ENCODE measurements around the gene MAN1C1. TPM values are rescaled to one million over a fixed set of nuclear protein-coding genes. Genes with fewer than 3 reads are reported as not detected.
A peak's percentile ranks its signal among the peaks of the same experiment; 100 is the strongest.

Gene MAN1C1
- total and polyA plus RNA-seq, 9 of the 15 experiments (the other 6 are each of a cell fraction or from before 2014, with no cell fraction given) = 0.04 to 0.44 (median 0.10) TPM; not detected in 3

DNA sequence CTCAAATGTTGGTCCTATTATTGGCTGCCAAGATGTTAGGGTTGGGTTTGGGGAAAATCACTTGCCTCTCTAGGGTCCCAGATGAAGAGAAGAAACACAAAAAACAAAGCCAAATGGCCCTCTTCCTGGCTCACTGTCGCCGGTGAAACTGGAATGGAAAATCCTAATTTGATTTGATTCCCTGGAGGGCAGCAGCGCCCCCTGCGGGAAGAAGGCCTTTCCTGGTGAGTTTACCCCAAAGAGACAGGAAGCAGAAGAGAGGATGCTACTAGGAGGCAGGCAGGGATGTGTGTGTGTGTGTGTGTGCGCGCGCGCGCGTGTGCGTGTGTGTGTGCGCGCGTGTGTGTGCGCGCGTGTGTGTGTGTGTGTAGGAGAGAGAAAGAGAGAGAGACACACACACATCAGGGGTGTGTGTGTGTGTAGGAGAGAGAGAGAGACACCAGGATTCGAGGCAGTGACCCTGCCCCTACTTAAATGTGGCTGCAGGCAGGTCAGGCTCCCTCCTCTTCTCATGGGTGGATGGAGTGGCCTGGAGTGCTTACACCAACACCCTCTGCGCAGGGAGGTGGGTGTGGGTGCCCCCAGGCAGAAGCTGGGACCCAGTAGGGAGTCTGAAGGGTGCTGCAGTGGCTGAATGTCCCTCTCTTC lies 180.3 kb downstream of the MAN1C1 start:
- peak overlapping the region; percentile 65; the same call in 1 of the 2 replicates for H2AFZ ChIP-seq (ENCODE audit: low read depth, low read length)
- no peak overlapping the region for H3K9ac ChIP-seq (ENCODE audit: insufficient read depth in 1 of 2, low read depth in 2 of 2, low read length in 2 of 2)
- no peak overlapping the region for H3K4me2 ChIP-seq (ENCODE audit: insufficient read depth, low read length)
- ATAC-seq (peak; percentile 74), DNase-seq (ENCODE audit: extremely low read depth in 1 of 4, low spot score in 3 of 4) (peak; percentile 78 to 88 (median 81)), FAIRE-seq (peak; percentile 90)
- WGBS (ENCODE audit: insufficient coverage, low coverage, missing lambda C conversion rate) = 3% methylated on average over 5 of the region's 19 CpGs
- peaks cover 21 to 42% of the 10 kb centered on the region in 2 experiments for H3K27me3 ChIP-seq (ENCODE audit: control insufficient read depth in 2 of 2, insufficient read depth in 2 of 2, low read length in 2 of 2)
- no peaks in the 10 kb centered on the region for H3K36me3 ChIP-seq (ENCODE audit: control insufficient read depth, insufficient read depth, low read length)
- H3K9me3 ChIP-seq (replicated peaks; ENCODE audit: control insufficient read depth, insufficient read depth, low read depth, low read length) = no peaks in the 10 kb centered on the region
- in situ Hi-C loops (cut with MboI) = loop anchor here (5.0 kb wide), 1 partner anchor 185 kb away; no protein-coding TSS in a partner anchor
- BruUV-seq (replicated peaks) = no TSS peak
- no peak overlapping the region for H3K4me3 ChIP-seq
- peaks cover 9 to 20% of the 10 kb centered on the region in 2 experiments; a peak in 3 of 5 replicates for H3K4me1 ChIP-seq (replicated peaks in 1 of 2; ENCODE audit: control insufficient read depth in 2 of 2, insufficient read depth in 2 of 2, low read length in 2 of 2)
- POLR2A ChIA-PET = interaction anchor here (0.6 kb wide), 1 partner anchor 38 kb away, joined by 3 read pairs; no protein-coding TSS in a partner anchor
- H3K79me2 ChIP-seq (ENCODE audit: control insufficient read depth, insufficient read depth, low read length) = no peaks in the 10 kb centered on the region
- intact Hi-C loops (cut with micrococcal nuclease) = loop anchor here (1.0 to 10.0 kb wide), 5 partner anchors 36 to 255 kb away; partner anchors contain the start of gene LDLRAP1
- no peaks in the 10 kb centered on the region for H3K9me1 ChIP-seq (ENCODE audit: control insufficient read depth, insufficient read depth, low read length)
- no peak overlapping the region for H3K27ac ChIP-seq (ENCODE audit: extremely low read depth, low read depth, low read length)
- CTCF ChIA-PET (ENCODE audit: low intra/inter-chr PET ratio) = interaction anchor here (0.6 to 3.3 kb wide), 5 partner anchors 35 to 188 kb away, joined by 3 to 15 read pairs (median 7); no protein-coding TSS in a partner anchor
- no peaks in the 10 kb centered on the region for H4K20me1 ChIP-seq (replicated peaks; ENCODE audit: control insufficient read depth, insufficient read depth, low read length)
- TF ChIP-seq MTA1 (IDR thresholded peaks at IDR 0.05; ENCODE audit: borderline replicate concordance) = no peak
- peak; percentile 56; the same call in 1 of the 2 replicates for TF ChIP-seq CC2D1A (IDR thresholded peaks at IDR 0.05)
- no peak for TF ChIP-seq SAFB (IDR thresholded peaks at IDR 0.05; ENCODE audit: borderline replicate concordance, low read depth, low read length)
- TF ChIP-seq, protein P1, sequence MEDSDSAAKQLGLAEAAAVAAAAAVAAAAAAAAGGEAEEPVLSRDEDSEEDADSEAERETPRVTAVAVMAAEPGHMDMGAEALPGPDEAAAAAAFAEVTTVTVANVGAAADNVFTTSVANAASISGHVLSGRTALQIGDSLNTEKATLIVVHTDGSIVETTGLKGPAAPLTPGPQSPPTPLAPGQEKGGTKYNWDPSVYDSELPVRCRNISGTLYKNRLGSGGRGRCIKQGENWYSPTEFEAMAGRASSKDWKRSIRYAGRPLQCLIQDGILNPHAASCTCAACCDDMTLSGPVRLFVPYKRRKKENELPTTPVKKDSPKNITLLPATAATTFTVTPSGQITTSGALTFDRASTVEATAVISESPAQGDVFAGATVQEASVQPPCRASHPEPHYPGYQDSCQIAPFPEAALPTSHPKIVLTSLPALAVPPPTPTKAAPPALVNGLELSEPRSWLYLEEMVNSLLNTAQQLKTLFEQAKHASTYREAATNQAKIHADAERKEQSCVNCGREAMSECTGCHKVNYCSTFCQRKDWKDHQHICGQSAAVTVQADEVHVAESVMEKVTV (CRISPR knock-in tag; IDR thresholded peaks at IDR 0.05) = peak; percentile 72
- TF ChIP-seq RCOR1 (IDR thresholded peaks at IDR 0.05; ENCODE audit: borderline replicate concordance in 1 of 2, low read depth in 2 of 2, low read length in 2 of 2) = peak; percentile 58 to 86; a peak in 3 of 4 replicates
- TF ChIP-seq ZNF316 (IDR thresholded peaks at IDR 0.05) = no peak
- TF ChIP-seq ZNF79 (CRISPR knock-in tag; IDR thresholded peaks at IDR 0.05; ENCODE audit: low read depth) = no peak
- TF ChIP-seq, protein P2, sequence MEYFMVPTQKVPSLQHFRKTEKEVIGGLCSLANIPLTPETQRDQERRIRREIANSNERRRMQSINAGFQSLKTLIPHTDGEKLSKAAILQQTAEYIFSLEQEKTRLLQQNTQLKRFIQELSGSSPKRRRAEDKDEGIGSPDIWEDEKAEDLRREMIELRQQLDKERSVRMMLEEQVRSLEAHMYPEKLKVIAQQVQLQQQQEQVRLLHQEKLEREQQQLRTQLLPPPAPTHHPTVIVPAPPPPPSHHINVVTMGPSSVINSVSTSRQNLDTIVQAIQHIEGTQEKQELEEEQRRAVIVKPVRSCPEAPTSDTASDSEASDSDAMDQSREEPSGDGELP (CRISPR knock-in tag; IDR thresholded peaks at IDR 0.05; ENCODE audit: borderline replicate concordance) = 0 out of 2 replicates have a peak, but pooled peaks have one; percentile 20
- TF ChIP-seq KDM1A (IDR thresholded peaks at IDR 0.05) = peak; percentile 24 to 72; a peak in 3 of 4 replicates
- TF ChIP-seq MAFF (IDR thresholded peaks at IDR 0.05; ENCODE audit: low read length) = no peak
- peak; percentile 79; the same call in 1 of the 2 replicates for TF ChIP-seq LCOR (CRISPR knock-in tag; IDR thresholded peaks at IDR 0.05)
- TF ChIP-seq, protein P3, sequence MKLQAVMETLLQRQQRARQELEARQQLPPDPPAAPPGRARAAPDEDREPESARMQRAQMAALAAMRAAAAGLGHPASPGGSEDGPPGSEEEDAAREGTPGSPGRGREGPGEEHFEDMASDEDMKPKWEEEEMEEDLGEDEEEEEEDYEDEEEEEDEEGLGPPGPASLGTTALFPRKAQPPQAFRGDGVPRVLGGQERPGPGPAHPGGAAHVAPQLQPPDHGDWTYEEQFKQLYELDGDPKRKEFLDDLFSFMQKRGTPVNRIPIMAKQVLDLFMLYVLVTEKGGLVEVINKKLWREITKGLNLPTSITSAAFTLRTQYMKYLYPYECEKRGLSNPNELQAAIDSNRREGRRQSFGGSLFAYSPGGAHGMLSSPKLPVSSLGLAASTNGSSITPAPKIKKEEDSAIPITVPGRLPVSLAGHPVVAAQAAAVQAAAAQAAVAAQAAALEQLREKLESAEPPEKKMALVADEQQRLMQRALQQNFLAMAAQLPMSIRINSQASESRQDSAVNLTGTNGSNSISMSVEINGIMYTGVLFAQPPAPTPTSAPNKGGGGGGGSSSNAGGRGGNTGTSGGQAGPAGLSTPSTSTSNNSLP (IDR thresholded peaks at IDR 0.05; ENCODE audit: borderline replicate concordance, low read depth, low read length) = peak; percentile 87; the same call in 1 of the 2 replicates
- no peak for TF ChIP-seq HOXB6 (CRISPR knock-in tag; IDR thresholded peaks at IDR 0.05; ENCODE audit: borderline replicate concordance)
- TF ChIP-seq, protein P4, sequence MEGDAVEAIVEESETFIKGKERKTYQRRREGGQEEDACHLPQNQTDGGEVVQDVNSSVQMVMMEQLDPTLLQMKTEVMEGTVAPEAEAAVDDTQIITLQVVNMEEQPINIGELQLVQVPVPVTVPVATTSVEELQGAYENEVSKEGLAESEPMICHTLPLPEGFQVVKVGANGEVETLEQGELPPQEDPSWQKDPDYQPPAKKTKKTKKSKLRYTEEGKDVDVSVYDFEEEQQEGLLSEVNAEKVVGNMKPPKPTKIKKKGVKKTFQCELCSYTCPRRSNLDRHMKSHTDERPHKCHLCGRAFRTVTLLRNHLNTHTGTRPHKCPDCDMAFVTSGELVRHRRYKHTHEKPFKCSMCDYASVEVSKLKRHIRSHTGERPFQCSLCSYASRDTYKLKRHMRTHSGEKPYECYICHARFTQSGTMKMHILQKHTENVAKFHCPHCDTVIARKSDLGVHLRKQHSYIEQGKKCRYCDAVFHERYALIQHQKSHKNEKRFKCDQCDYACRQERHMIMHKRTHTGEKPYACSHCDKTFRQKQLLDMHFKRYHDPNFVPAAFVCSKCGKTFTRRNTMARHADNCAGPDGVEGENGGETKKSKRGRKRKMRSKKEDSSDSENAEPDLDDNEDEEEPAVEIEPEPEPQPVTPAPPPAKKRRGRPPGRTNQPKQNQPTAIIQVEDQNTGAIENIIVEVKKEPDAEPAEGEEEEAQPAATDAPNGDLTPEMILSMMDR (IDR thresholded peaks at IDR 0.05 in 2 of 3, conservative IDR thresholded peaks at IDR 0.05 in 1 of 3; ENCODE audit: insufficient read depth in 2 of 3, low read depth in 1 of 3, low read length in 3 of 3) = peak; percentile 88 to 95 (median 89)
- peak; percentile 29; the same call in 1 of the 2 replicates for TF ChIP-seq KLF16 (IDR thresholded peaks at IDR 0.05)
